ENCODE data around the gene FGFBP2. TPM values are rescaled to one million over a fixed set of nuclear protein-coding genes. Genes with fewer than 3 reads are reported as not detected.

Gene FGFBP2
- total RNA-seq, 4 donors from 2014 or later, result 33.0 to 337 (median 145) TPM

- no peak for TF ChIP-seq POLR2A (IDR thresholded peaks at IDR 0.05)
- no peak for TF ChIP-seq EP300 (IDR thresholded peaks at IDR 0.05)
- TF ChIP-seq, protein P1, sequence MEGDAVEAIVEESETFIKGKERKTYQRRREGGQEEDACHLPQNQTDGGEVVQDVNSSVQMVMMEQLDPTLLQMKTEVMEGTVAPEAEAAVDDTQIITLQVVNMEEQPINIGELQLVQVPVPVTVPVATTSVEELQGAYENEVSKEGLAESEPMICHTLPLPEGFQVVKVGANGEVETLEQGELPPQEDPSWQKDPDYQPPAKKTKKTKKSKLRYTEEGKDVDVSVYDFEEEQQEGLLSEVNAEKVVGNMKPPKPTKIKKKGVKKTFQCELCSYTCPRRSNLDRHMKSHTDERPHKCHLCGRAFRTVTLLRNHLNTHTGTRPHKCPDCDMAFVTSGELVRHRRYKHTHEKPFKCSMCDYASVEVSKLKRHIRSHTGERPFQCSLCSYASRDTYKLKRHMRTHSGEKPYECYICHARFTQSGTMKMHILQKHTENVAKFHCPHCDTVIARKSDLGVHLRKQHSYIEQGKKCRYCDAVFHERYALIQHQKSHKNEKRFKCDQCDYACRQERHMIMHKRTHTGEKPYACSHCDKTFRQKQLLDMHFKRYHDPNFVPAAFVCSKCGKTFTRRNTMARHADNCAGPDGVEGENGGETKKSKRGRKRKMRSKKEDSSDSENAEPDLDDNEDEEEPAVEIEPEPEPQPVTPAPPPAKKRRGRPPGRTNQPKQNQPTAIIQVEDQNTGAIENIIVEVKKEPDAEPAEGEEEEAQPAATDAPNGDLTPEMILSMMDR (IDR thresholded peaks at IDR 0.05), result no peak
- Histone ChIP-seq H3K27me3 (no peaks in the 10 kb centered on the region), H3K4me1 (no peaks in the 10 kb centered on the region), H3K27ac (no peak overlapping the region), H3K4me3 (no peak overlapping the region), H3K36me3 (no peaks in the 10 kb centered on the region), H3K9me3 (no peaks in the 10 kb centered on the region)
- no peak for DNase-seq (ENCODE audit: low spot score in 2 of 2)
- 84 to 88% methylated on average over 8 of the region's 8 CpGs for WGBS, 2 donors
Measured at GRCh38 chr4:15947684-15948083, 15.3 kb downstream of the FGFBP2 start.

GRCh38 chr4:15945516-15945915 is 17.5 kb downstream of the FGFBP2 start:
- 67 to 72% methylated on average over 1 of the region's 1 CpG for WGBS, 2 donors
- TF ChIP-seq POLR2A (IDR thresholded peaks at IDR 0.05), result no peak
- TF ChIP-seq, protein P1 (IDR thresholded peaks at IDR 0.05), result no peak
- no peak for TF ChIP-seq EP300 (IDR thresholded peaks at IDR 0.05)
- Histone ChIP-seq H3K27me3 (no peaks in the 10 kb centered on the region), H3K4me3 (no peak overlapping the region), H3K4me1 (no peaks in the 10 kb centered on the region), H3K9me3 (no peaks in the 10 kb centered on the region), H3K36me3 (no peaks in the 10 kb centered on the region), H3K27ac (no peak overlapping the region)
- no peak for DNase-seq (ENCODE audit: low spot score in 2 of 2)

DNA sequence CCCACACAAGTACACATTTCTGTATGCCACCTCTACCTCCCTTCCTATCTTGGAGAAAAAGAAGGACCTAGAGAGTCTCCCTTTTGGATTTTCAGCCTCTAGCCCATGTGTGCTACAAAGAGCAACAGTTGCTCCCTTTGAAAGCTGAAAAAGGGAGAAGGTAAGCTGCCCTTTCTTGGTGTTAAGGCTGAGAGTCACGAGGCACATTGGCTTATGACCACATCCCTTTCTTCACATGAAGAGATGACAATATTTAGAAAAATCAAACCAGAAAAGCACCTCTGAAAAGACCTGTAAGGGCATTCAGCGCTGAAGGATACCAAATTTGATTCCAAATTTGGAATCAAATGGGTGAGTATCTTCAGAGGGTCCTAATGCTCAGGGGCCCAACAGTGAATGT is 18.1 kb downstream of the FGFBP2 start:
- H3K36me3 ChIP-seq, result no peaks in the 10 kb centered on the region
- H3K27ac ChIP-seq, result no peak overlapping the region
- no peaks in the 10 kb centered on the region for H3K27me3 ChIP-seq
- TF ChIP-seq EP300 (IDR thresholded peaks at IDR 0.05) (no peak), POLR2A (IDR thresholded peaks at IDR 0.05) (no peak)
- TF ChIP-seq, protein P1 (IDR thresholded peaks at IDR 0.05), result no peak
- DNase-seq (ENCODE audit: low spot score in 2 of 2), result no peak
- H3K4me1 ChIP-seq, result no peaks in the 10 kb centered on the region
- WGBS, 2 donors, result 86 to 87% methylated on average over 2 of the region's 2 CpGs
- no peak overlapping the region for H3K4me3 ChIP-seq
- no peaks in the 10 kb centered on the region for H3K9me3 ChIP-seq

GRCh38 chr4:15942283-15942682 is 20.7 kb downstream of the FGFBP2 start:
- WGBS, 2 donors, result 82 to 91% methylated on average over 1 of the region's 1 CpG
- Histone ChIP-seq H3K36me3 (no peaks in the 10 kb centered on the region), H3K27ac (no peak overlapping the region), H3K4me1 (no peaks in the 10 kb centered on the region), H3K4me3 (no peak overlapping the region), H3K9me3 (no peaks in the 10 kb centered on the region), H3K27me3 (no peaks in the 10 kb centered on the region)
- TF ChIP-seq, protein P1 (IDR thresholded peaks at IDR 0.05), result no peak
- TF ChIP-seq EP300 (IDR thresholded peaks at IDR 0.05) (no peak), POLR2A (IDR thresholded peaks at IDR 0.05) (no peak)
- no peak for DNase-seq (ENCODE audit: low spot score in 2 of 2)

DNA sequence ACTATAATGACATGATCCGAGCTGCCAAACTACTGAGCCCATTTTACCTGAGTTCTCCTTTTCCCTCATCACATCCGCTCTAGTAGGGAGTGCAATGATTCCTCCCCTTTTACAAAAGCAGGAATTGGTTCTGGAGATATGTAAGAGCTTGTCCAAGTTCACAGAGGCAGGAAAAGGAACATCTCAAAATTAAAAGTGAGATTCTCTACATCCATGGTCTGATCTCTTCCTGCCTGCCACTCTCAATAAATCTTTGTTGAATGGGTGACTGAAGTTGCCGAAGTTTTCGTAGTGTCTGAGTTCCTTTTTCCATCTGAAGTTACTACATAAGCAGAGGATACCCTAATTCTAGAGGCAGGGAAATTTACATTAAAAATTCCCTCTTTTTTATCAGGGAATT is 24.3 kb downstream of the FGFBP2 start, which contains the start of gene FGFBP1:
Gene FGFBP1 (minus strand): TSS at position 101 of the 400 bp plus-strand sequence. CDS start 2,108 bp downstream, outside the sequence.
- Histone ChIP-seq H3K4me1 (no peaks in the 10 kb centered on the region), H3K36me3 (no peaks in the 10 kb centered on the region), H3K9me3 (no peaks in the 10 kb centered on the region), H3K27ac (no peak within 1 kb of the TSS), H3K27me3 (no peaks in the 10 kb centered on the region), H3K4me3 (no peak within 1 kb of the TSS)
- WGBS, 2 donors, result 60 to 63% methylated on average over 4 of the region's 4 CpGs
- TF ChIP-seq POLR2A (IDR thresholded peaks at IDR 0.05), result no peak
- TF ChIP-seq, protein P1 (IDR thresholded peaks at IDR 0.05), result no peak
- TF ChIP-seq EP300 (IDR thresholded peaks at IDR 0.05), result no peak
- no peak for DNase-seq (ENCODE audit: low spot score in 2 of 2)
